Right atrium auricular region (tissue), 2 donors: Measurements from ENCODE around the gene LTBP1. TPM values are rescaled to one million over a fixed set of nuclear protein-coding genes. Genes with fewer than 3 reads are reported as not detected.
A peak's percentile ranks its signal among the peaks of the same experiment; 100 is the strongest.

Source experiments
- DNase-seq: peaks from one replicate; pipeline ENCODE4 v3.0.0-alpha.2; 2019; ENCODE audit warnings: low spot score
- H3K27ac ChIP-seq, 2 donors: fragments of 200-600 bp; sonication (generic); 1 replicate in 1 of 2; 2 replicates in 1 of 2; pipeline ENCODE4 v1.5.1; 2016 to 2019
- H3K27me3 ChIP-seq, 2 donors: fragments of 200-600 bp; sonication (generic); one replicate each; pipeline versions ENCODE4 v1.5.1 to v1.6.0; 2017 to 2019
- H3K36me3 ChIP-seq: fragments of 200-600 bp; sonication (generic); one replicate; pipeline ENCODE4 v1.5.1; 2016
- H3K4me1 ChIP-seq, 2 donors: fragments of 200-600 bp; sonication (generic); one replicate each; pipeline versions ENCODE4 v1.5.1 to v1.6.0; 2017 to 2019
- H3K4me3 ChIP-seq, 2 donors: fragments of 200-600 bp; sonication (generic); 1 replicate in 1 of 2; 2 replicates in 1 of 2; pipeline ENCODE4 v1.5.1; 2017 to 2019; ENCODE audit warnings: mild to moderate bottlenecking in 1 of 2, moderate library complexity in 1 of 2
- H3K9me3 ChIP-seq, 2 donors: fragments of 200-600 bp; sonication (generic); one replicate each; pipeline ENCODE4 v1.5.1; 2019
- CTCF ChIP-seq, 2 donors: fragments of 200-600 bp; sonication (generic); IDR thresholded peaks; one replicate each; pipeline ENCODE4 v1.5.1; 2019; ENCODE audit warnings: antibody characterized with exemption in 2 of 2
- total RNA-seq, 2 donors: library from RNA; depleted of rRNA; stranded (reverse); fragments of >200 nt; gene quantifications; one replicate each; pipeline ENCODE4 v1.1.0, GENCODE V29; 2016

Gene LTBP1
- total RNA-seq, 2 donors from 2014 or later = 168 to 291 TPM

- Histone ChIP-seq H3K9me3 (no peaks in the 10 kb centered on the region), H3K36me3 (no peaks in the 10 kb centered on the region), H3K4me1 (peaks cover 0 to 1% of the 10 kb centered on the region in 2 donors), H3K27me3 (no peaks in the 10 kb centered on the region), H3K4me3 (no peak overlapping the region), H3K27ac (peak overlapping the region in 1 of 2 donors; percentile 38)
- no peak for DNase-seq
- no peak for TF ChIP-seq CTCF (IDR thresholded peaks at IDR 0.05)
Measured at GRCh38 chr2:33126552-33126951, 179.8 kb downstream of the LTBP1 start.

- peak overlapping the region; percentile 38 to 45 for H3K27ac ChIP-seq
Measured at GRCh38 chr2:33126958-33127357, 180.2 kb downstream of the LTBP1 start.

GRCh38 chr2:33129263-33130053, 182.7 kb downstream of the LTBP1 start:
- Histone ChIP-seq H3K27me3 (no peaks in the 10 kb centered on the region), H3K9me3 (no peaks in the 10 kb centered on the region), H3K4me1 (peaks cover 0 to 30% of the 10 kb centered on the region in 2 donors), H3K36me3 (no peaks in the 10 kb centered on the region), H3K4me3 (no peak overlapping the region), H3K27ac (peak overlapping the region in 1 of 2 donors; percentile 50)
- no peak for DNase-seq
- no peak for TF ChIP-seq CTCF (IDR thresholded peaks at IDR 0.05)

More at GRCh38 chr2:33126958-33127357, 180.2 kb downstream of the LTBP1 start:
- Histone ChIP-seq H3K27me3 (no peaks in the 10 kb centered on the region), H3K4me3 (no peak overlapping the region), H3K9me3 (no peaks in the 10 kb centered on the region), H3K4me1 (peaks cover 0 to 5% of the 10 kb centered on the region in 2 donors), H3K36me3 (no peaks in the 10 kb centered on the region)
- DNase-seq = no peak
- TF ChIP-seq CTCF (IDR thresholded peaks at IDR 0.05) = no peak

GRCh38 chr2:33130054-33130447, 183.3 kb downstream of the LTBP1 start:
- H3K9me3 ChIP-seq = no peaks in the 10 kb centered on the region
- no peaks in the 10 kb centered on the region for H3K36me3 ChIP-seq
- peak overlapping the region in 1 of 2 donors; percentile 44 for H3K27ac ChIP-seq
- DNase-seq = no peak
- peaks cover 0 to 34% of the 10 kb centered on the region in 2 donors for H3K4me1 ChIP-seq
- TF ChIP-seq CTCF (IDR thresholded peaks at IDR 0.05) = no peak
- no peak overlapping the region for H3K4me3 ChIP-seq
- no peaks in the 10 kb centered on the region for H3K27me3 ChIP-seq

- Histone ChIP-seq H3K27me3 (no peaks in the 10 kb centered on the region), H3K4me3 (no peak overlapping the region), H3K4me1 (peaks cover 0 to 38% of the 10 kb centered on the region in 2 donors), H3K36me3 (no peaks in the 10 kb centered on the region), H3K27ac (no peak overlapping the region), H3K9me3 (no peaks in the 10 kb centered on the region)
- no peak for DNase-seq
- no peak for TF ChIP-seq CTCF (IDR thresholded peaks at IDR 0.05)
Measured at GRCh38 chr2:33130544-33130943, 183.8 kb downstream of the LTBP1 start.
